BE2C (cell line): ENCODE measurements around the gene EN2.

ENCODE experiments used
- DNase-seq: peaks from one replicate; pipeline ENCODE4 v3.0.0-alpha.2; 2020
- H3K27me3 ChIP-seq: fragments of 250-450 bp; sonication (Bioruptor Pico); 2 replicates; pipeline ENCODE4 v1.5.1; 2020; ENCODE audit warnings: mild to moderate bottlenecking
- H3K36me3 ChIP-seq: fragments of 250-450 bp; sonication (Bioruptor Pico); 2 replicates; pipeline ENCODE4 v1.5.1; 2020; ENCODE audit warnings: mild to moderate bottlenecking
- H3K4me1 ChIP-seq: fragments of 250-450 bp; sonication (Bioruptor Pico); 2 replicates; pipeline ENCODE4 v1.5.1; 2020
- H3K4me3 ChIP-seq: 2 replicates; pipeline ENCODE4 v1.5.1; 2011; ENCODE audit warnings: low read depth, low read length
- H3K9me3 ChIP-seq: fragments of 250-450 bp; sonication (Bioruptor Pico); 2 replicates; pipeline ENCODE4 v1.5.1; 2020
- TF ChIP-seq, protein P1 (sequence below): IDR thresholded peaks from 2 replicates; pipeline ENCODE4 v1.5.1; 2012; ENCODE audit warnings: mild to moderate bottlenecking, low read depth, low read length

The EN2 gene

DNA sequence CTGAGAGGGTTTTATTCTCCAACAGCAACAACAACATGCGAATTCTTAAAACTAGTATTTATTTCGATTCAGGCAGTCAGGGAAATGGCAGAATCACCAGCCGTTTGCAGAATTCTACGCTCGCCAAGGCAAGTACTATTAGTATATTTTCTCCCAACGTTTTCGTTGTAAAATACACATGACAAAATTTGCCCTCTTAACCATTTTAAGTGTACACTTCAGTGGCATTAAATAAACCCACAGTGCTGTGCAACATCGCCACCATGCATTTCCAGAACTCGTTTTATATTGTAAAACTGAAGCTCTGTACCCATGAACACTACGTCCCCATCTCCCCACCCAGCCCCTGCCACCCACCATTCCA lies 10.8 kb downstream of the EN2 start:
- TF ChIP-seq, protein P1, sequence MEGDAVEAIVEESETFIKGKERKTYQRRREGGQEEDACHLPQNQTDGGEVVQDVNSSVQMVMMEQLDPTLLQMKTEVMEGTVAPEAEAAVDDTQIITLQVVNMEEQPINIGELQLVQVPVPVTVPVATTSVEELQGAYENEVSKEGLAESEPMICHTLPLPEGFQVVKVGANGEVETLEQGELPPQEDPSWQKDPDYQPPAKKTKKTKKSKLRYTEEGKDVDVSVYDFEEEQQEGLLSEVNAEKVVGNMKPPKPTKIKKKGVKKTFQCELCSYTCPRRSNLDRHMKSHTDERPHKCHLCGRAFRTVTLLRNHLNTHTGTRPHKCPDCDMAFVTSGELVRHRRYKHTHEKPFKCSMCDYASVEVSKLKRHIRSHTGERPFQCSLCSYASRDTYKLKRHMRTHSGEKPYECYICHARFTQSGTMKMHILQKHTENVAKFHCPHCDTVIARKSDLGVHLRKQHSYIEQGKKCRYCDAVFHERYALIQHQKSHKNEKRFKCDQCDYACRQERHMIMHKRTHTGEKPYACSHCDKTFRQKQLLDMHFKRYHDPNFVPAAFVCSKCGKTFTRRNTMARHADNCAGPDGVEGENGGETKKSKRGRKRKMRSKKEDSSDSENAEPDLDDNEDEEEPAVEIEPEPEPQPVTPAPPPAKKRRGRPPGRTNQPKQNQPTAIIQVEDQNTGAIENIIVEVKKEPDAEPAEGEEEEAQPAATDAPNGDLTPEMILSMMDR = no peak
- H3K27me3 ChIP-seq = peaks cover 100% of the 10 kb centered on the region
- no peak overlapping the region for H3K4me3 ChIP-seq

DNA sequence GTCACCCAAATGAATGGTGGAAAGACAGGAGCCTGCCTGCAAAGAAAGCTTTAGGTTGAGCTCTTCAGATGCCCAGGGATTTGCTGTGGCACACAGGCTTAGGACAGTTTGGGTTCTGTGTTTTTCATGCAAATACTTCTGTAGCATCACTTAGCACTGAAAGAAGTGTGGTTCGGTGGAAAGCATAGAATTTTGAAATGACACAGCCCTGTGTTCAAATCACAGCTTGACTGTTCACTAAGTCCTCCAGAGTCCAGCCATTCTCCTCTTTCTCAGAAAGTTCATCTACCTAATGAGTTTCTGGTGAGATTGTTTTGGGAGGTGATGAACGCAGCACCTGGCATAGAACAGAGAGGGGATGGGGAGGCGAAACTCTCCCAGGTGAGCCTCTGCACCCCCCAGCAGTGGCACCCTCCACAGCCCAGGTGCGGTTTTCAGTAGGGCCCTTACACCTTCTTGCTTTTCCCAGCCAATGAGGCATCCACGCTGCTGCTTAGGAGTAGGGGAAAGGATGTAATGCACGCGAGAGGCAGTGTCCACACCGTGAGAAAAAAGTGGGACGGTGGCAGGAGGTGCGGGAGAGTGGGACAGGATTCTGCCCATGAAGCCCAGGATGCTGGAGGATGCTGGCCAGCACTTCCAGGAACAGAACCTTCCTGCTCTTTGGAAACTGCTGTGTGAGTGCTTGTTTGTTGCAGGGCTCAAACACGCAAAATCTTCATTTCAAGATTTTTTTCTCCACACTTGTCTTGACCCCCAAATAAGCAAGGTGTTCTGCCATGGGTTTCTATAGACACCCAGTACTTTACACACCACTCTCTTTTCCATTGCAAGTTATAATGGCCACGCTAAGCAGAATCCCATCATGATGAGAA lies 11.6 kb downstream of the EN2 start:
- Histone ChIP-seq H3K9me3 (no peaks in the 10 kb centered on the region), H3K27me3 (peaks cover 100% of the 10 kb centered on the region), H3K4me3 (no peak overlapping the region), H3K4me1 (no peaks in the 10 kb centered on the region), H3K36me3 (no peaks in the 10 kb centered on the region)
- no peak for DNase-seq
- TF ChIP-seq, protein P1 = no peak

More for the DNA sequence above, 10.8 kb downstream of the EN2 start:
- Histone ChIP-seq H3K4me1 (no peaks in the 10 kb centered on the region), H3K36me3 (no peaks in the 10 kb centered on the region), H3K9me3 (no peaks in the 10 kb centered on the region)
- no peak for DNase-seq

DNA sequence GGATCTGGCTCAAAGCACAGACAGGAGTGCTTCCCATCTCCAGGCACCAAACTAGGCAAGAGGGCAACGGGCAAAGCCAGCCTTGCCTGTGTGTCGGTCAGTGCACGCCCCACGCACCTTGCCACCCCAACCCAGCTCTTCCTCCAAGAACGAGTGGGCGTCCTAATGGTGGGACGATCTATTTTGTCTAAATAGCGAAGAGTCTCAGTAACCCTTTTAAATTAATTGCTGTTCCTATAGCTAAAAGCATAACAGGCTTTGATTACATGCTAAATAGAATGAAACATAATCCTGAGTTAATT lies 12.2 kb downstream of the EN2 start:
- H3K36me3 ChIP-seq = no peaks in the 10 kb centered on the region
- TF ChIP-seq, protein P1 = no peak
- no peaks in the 10 kb centered on the region for H3K4me1 ChIP-seq
- no peak overlapping the region for H3K4me3 ChIP-seq
- H3K27me3 ChIP-seq = peaks cover 100% of the 10 kb centered on the region
- DNase-seq = no peak
- H3K9me3 ChIP-seq = no peaks in the 10 kb centered on the region

DNA sequence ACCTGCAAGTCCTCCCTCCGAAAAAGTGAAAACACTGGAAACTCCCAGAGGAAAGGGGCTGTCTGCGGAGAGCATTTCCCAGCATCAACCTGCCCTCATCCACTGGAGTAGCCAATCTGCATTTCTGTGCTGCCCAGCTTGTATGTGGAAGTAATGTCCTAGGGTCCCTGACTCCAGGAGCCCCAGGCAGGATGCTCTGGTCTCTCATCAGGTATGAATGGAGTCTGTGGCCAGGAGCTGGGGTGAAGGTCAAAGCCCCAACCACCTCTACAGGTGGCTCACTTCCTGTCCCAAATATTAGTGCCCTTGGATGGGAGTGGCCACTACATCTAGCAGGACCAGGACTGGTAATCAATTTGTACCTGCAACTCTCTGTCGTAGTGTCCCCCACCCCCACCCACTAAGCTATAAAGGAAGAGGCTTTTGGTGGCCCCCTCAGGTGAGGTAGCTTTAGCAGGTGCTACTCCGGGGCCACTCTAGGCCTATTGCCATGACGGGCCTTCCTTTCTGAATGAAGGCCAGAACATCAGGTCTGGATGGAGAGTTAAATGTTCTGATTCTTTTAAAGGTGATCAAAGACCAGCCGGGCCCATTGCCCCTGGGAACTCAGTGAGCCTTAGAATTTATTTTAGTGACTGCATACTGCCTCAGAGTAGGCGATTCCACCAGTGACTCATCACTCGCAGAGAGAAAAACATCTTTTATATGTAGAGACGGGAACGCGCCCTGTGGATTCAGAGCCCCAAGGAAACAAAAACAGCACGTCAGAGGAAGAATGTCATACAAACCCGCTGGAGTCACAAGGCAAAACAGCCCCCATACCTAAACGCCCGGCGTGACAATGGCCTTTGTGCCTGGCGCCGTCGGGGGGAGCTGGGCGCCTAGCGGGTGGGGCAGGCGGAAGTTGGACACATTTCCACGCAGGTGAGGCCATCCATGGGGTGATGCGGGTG lies 13.0 kb downstream of the EN2 start:
- DNase-seq = no peak

DNA sequence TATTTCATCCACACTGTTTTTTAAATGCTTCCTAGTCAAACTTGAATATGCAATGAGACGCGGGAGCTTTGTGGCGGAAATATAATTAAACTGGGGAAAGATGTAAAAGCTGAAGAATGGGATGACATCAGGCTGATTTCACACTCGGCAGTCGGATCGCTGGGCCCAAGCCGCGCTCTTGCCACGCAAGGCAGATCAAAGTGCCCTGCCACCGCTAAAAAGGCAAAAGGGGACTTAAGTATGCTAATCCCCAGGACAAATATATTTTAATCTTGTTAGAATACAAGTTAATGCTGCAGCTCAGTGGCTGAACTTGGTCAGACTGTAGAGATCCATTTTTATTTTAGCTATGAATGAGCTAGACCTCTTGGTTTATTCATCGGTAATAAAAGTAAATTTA lies 13.8 kb downstream of the EN2 start:
- Histone ChIP-seq H3K27me3 (peaks cover 100% of the 10 kb centered on the region), H3K4me3 (no peak overlapping the region), H3K9me3 (no peaks in the 10 kb centered on the region), H3K4me1 (no peaks in the 10 kb centered on the region), H3K36me3 (no peaks in the 10 kb centered on the region)
- no peak for DNase-seq
- TF ChIP-seq, protein P1 = no peak

More for the DNA sequence above, 13.0 kb downstream of the EN2 start:
- no peak overlapping the region for H3K4me3 ChIP-seq
- no peaks in the 10 kb centered on the region for H3K9me3 ChIP-seq
- H3K27me3 ChIP-seq = peaks cover 100% of the 10 kb centered on the region
- H3K4me1 ChIP-seq = no peaks in the 10 kb centered on the region
- TF ChIP-seq, protein P1 = no peak
- no peaks in the 10 kb centered on the region for H3K36me3 ChIP-seq
